Left kidney (tissue), 2 donors: ENCODE results near the gene ABHD16B. TPM values are rescaled to one million over a fixed set of nuclear protein-coding genes. Genes with fewer than 3 reads are reported as not detected.

Source experiments
- DNase-seq: peaks from one replicate; pipeline ENCODE4 v3.0.0-alpha.2; 2013
- polyA plus RNA-seq: library from polyadenylated mRNA; unstranded; fragments of 120-200 nt; gene quantifications from one replicate; pipeline ENCODE4 v1.2.1, GENCODE V29; 2013; ENCODE audit not compliant: insufficient read length

Gene ABHD16B
- polyA plus RNA-seq, 1 donor, result not detected

- DNase-seq, result peak; percentile 91
Measured at GRCh38 chr20:63894358-63895201, 33.3 kb downstream of the ABHD16B start, which contains the start of gene DNAJC5. DNAJC5 (plus strand) TSS chr20:63895126; CDS start chr20:63928346, 33,220 bp downstream.

- no peak for DNase-seq
Measured at GRCh38 chr20:63895202-63895951, 34.1 kb downstream of the ABHD16B start.

- no peak for DNase-seq
Measured at GRCh38 chr20:63895952-63896263, 34.6 kb downstream of the ABHD16B start.

GRCh38 chr20:63896264-63897105 is 35.2 kb downstream of the ABHD16B start:
- no peak for DNase-seq

GRCh38 chr20:63897978-63898561 is 36.8 kb downstream of the ABHD16B start:
- no peak for DNase-seq

- DNase-seq, result no peak
Measured at GRCh38 chr20:63898882-63899558, 37.7 kb downstream of the ABHD16B start.

- DNase-seq, result no peak
Measured at GRCh38 chr20:63900413-63900812, 39.1 kb downstream of the ABHD16B start.

- DNase-seq, result no peak
Measured at GRCh38 chr20:63903796-63904561, 42.7 kb downstream of the ABHD16B start.

GRCh38 chr20:63908008-63908682 is 46.8 kb downstream of the ABHD16B start:
- DNase-seq, result no peak

GRCh38 chr20:63911176-63911575 is 49.9 kb downstream of the ABHD16B start:
- no peak for DNase-seq

Other genes with a start within 250 kb of the ABHD16B start
- gene GMEB2, start 234.4 kb upstream of the ABHD16B start, polyA plus RNA-seq, result 10.7 TPM
- gene STMN3, start 208.1 kb upstream of the ABHD16B start, polyA plus RNA-seq, result 22.7 TPM
- gene RTEL1, start 203.2 kb upstream of the ABHD16B start, polyA plus RNA-seq, result 19.8 TPM
- 2.1 TPM for gene TNFRSF6B, start 164.8 kb upstream of the ABHD16B start, polyA plus RNA-seq
- 27.0 TPM for gene ARFRP1, start 153.5 kb upstream of the ABHD16B start, polyA plus RNA-seq
- 17.8 TPM for gene ZGPAT, start 153.5 kb upstream of the ABHD16B start, polyA plus RNA-seq
- gene LIME1, start 124.8 kb upstream of the ABHD16B start, polyA plus RNA-seq, result 4.3 TPM
- 73.0 TPM for gene SLC2A4RG, start 121.7 kb upstream of the ABHD16B start, polyA plus RNA-seq
- gene ZBTB46, start 30.2 kb upstream of the ABHD16B start, polyA plus RNA-seq, result 16.7 TPM
- gene TPD52L2, start 3.8 kb downstream of the ABHD16B start, polyA plus RNA-seq, result 84.6 TPM
- gene DNAJC5, start 33.6 kb downstream of the ABHD16B start, polyA plus RNA-seq, result 26.4 TPM
- gene UCKL1, start 94.9 kb downstream of the ABHD16B start, polyA plus RNA-seq, result 51.0 TPM
- gene ZNF512B, start 108.4 kb downstream of the ABHD16B start, polyA plus RNA-seq, result 24.7 TPM
- gene SAMD10, start 118.1 kb downstream of the ABHD16B start, polyA plus RNA-seq, result 7.5 TPM
- gene PRPF6, start 119.6 kb downstream of the ABHD16B start, polyA plus RNA-seq, result 81.6 TPM
- gene C20orf204, start 174.7 kb downstream of the ABHD16B start, polyA plus RNA-seq, result 0.95 TPM
- gene SOX18, start 188.1 kb downstream of the ABHD16B start, polyA plus RNA-seq, result 4.5 TPM
- 74.7 TPM for gene TCEA2, start 201.7 kb downstream of the ABHD16B start, polyA plus RNA-seq
- gene RGS19, start 218.0 kb downstream of the ABHD16B start, polyA plus RNA-seq, result 3.6 TPM
- gene OPRL1, start 218.6 kb downstream of the ABHD16B start, polyA plus RNA-seq, result 1.1 TPM
- gene LKAAEAR1, start 222.9 kb downstream of the ABHD16B start, polyA plus RNA-seq, result not detected
- gene NPBWR2, start 246.1 kb downstream of the ABHD16B start, polyA plus RNA-seq, result not detected